GM21447 (cell line): ENCODE measurements around the gene MLEC.

ENCODE experiments used
- ATAC-seq: cut with Tn5 transposase; IDR thresholded peaks from one replicate; pipeline ENCODE4 v1.9.1; 2021; ENCODE audit not compliant: unreplicated experiment

MLEC gene

GRCh38 chr12:120686690-120687577 lies at the start of gene MLEC:
Gene MLEC (plus strand): TSS chr12:120687149. CDS start chr12:120687297, 148 bp downstream.
- peak; percentile 57 for ATAC-seq

- peak; percentile 69 for ATAC-seq
These were observed 46.9 kb upstream of the MLEC start, which contains the start of gene CABP1 for GRCh38 chr12:120639771-120640721. Gene CABP1 (plus strand): TSS chr12:120640626. CDS start chr12:120640686, 60 bp downstream.

GRCh38 chr12:120640861-120641833 lies 45.8 kb upstream of the MLEC start:
- ATAC-seq, result peak; percentile 26

GRCh38 chr12:120642121-120642520 lies 44.8 kb upstream of the MLEC start:
- no peak for ATAC-seq

GRCh38 chr12:120642826-120643225 lies 44.1 kb upstream of the MLEC start:
- no peak for ATAC-seq

- no peak for ATAC-seq
These were observed 43.4 kb upstream of the MLEC start for GRCh38 chr12:120643574-120643973.

- no peak for ATAC-seq
These were observed 40.9 kb upstream of the MLEC start for GRCh38 chr12:120646044-120646443.

- ATAC-seq, result no peak
These were observed 39.6 kb upstream of the MLEC start for GRCh38 chr12:120647375-120647755.

GRCh38 chr12:120649442-120650232 lies 37.3 kb upstream of the MLEC start:
- ATAC-seq, result peak; percentile 8

GRCh38 chr12:120650233-120650690 lies 36.7 kb upstream of the MLEC start:
- ATAC-seq, result no peak

GRCh38 chr12:120651821-120652220 lies 35.1 kb upstream of the MLEC start:
- no peak for ATAC-seq

- no peak for ATAC-seq
These were observed 34.1 kb upstream of the MLEC start for GRCh38 chr12:120652656-120653435.

- ATAC-seq, result no peak
These were observed 33.3 kb upstream of the MLEC start for GRCh38 chr12:120653611-120654010.

GRCh38 chr12:120654656-120655055 lies 32.3 kb upstream of the MLEC start:
- ATAC-seq, result no peak

GRCh38 chr12:120656008-120656407 lies 30.9 kb upstream of the MLEC start:
- ATAC-seq, result no peak

- no peak for ATAC-seq
These were observed 28.4 kb upstream of the MLEC start for GRCh38 chr12:120658286-120659150.

- no peak for ATAC-seq
These were observed 27.8 kb upstream of the MLEC start for GRCh38 chr12:120659151-120659525.

GRCh38 chr12:120661432-120661831 lies 25.5 kb upstream of the MLEC start:
- ATAC-seq, result no peak
